PC-3 (cell line): ENCODE results near the gene PAX2. TPM values are rescaled to one million over a fixed set of nuclear protein-coding genes. Genes with fewer than 3 reads are reported as not detected.

Experiments used
- ATAC-seq: fragments of 200-7000 bp; cut with Tn5 transposase; 2 replicates; pipeline ENCODE4 v1.9.1; 2020; ENCODE audit warnings: mild to moderate bottlenecking, moderate library complexity
- BruUV-seq: library from RNA; stranded (reverse); fragments of 400-500 nt; replicated peaks from 2 replicates; lab custom pipeline; 2021; lab: Mats Ljungman, UMichigan
- CTCF ChIA-PET: fragments of 300-600 bp; sonication (Branson Sonifier 250); formaldehyde crosslinking; loops from one replicate; lab custom pipeline; 2022; ENCODE audit warnings: antibody characterized with exemption; lab: Charles Lee
- POLR2A ChIA-PET: fragments of 300-600 bp; sonication (Branson Sonifier 250); formaldehyde crosslinking; loops from one replicate; lab custom pipeline; 2022; ENCODE audit warnings: antibody characterized with exemption; ENCODE audit not compliant: unreplicated experiment; lab: Charles Lee
- DNase-seq: peaks from one replicate; pipeline ENCODE4 v3.0.0-alpha.2; 2015
- H2AFZ ChIP-seq: fragments of 300-600 bp; sonication (generic); 2 replicates; pipeline ENCODE4 v1.6.0; 2016; ENCODE audit warnings: antibody characterized with exemption, low read length
- H3F3A ChIP-seq: fragments of 300-600 bp; sonication (generic); one replicate; pipeline ENCODE4 v1.6.0; 2017; ENCODE audit warnings: antibody characterized with exemption, low read length, control low read depth, mild to moderate bottlenecking; ENCODE audit not compliant: unreplicated experiment
- H3K27ac ChIP-seq: fragments of 300-600 bp; sonication (generic); 2 replicates; pipeline ENCODE4 v1.5.1; 2016; ENCODE audit warnings: mild to moderate bottlenecking, low read length
- H3K27me3 ChIP-seq: fragments of 300-600 bp; sonication (generic); 2 replicates; pipeline ENCODE4 v1.6.1; 2016; ENCODE audit warnings: low read length, mixed read lengths
- H3K36me3 ChIP-seq: fragments of 300-600 bp; sonication (generic); 2 replicates; pipeline ENCODE4 v1.6.1; 2016; ENCODE audit warnings: low read depth, mixed run types, low read length, mixed read lengths
- H3K4me1 ChIP-seq: fragments of 300-600 bp; sonication (generic); 2 replicates; pipeline ENCODE4 v1.5.1; 2016; ENCODE audit warnings: low read length; ENCODE audit not compliant: insufficient read depth
- H3K4me2 ChIP-seq: fragments of 300-600 bp; sonication (generic); 2 replicates; pipeline ENCODE4 v1.6.0; 2016; ENCODE audit warnings: low read length
- H3K4me3 ChIP-seq: fragments of 300-600 bp; sonication (generic); 2 replicates; pipeline ENCODE4 v1.5.1; 2016; ENCODE audit warnings: mild to moderate bottlenecking, low read length, mixed read lengths
- H3K79me2 ChIP-seq: fragments of 300-600 bp; sonication (generic); 2 replicates; pipeline ENCODE4 v1.6.1; 2017; ENCODE audit warnings: low read length, mixed read lengths
- H3K9ac ChIP-seq: fragments of 300-600 bp; sonication (generic); 2 replicates; pipeline ENCODE4 v1.6.0; 2016; ENCODE audit warnings: mild to moderate bottlenecking, low read length
- H3K9me2 ChIP-seq: fragments of 300-600 bp; sonication (generic); replicated peaks from 2 replicates; pipeline ENCODE4 v1.6.1; 2016; ENCODE audit warnings: mixed run types, low read length, mixed read lengths
- H3K9me3 ChIP-seq: fragments of 300-600 bp; sonication (generic); 2 replicates; pipeline ENCODE4 v1.6.1; 2016; ENCODE audit warnings: low read length, mixed read lengths
- H4K20me1 ChIP-seq: fragments of 300-600 bp; sonication (generic); 2 replicates; pipeline ENCODE4 v1.6.1; 2016; ENCODE audit warnings: low read length, mixed read lengths
- CTCF ChIP-seq: fragments of 300-600 bp; sonication (generic); conservative IDR thresholded peaks from 2 replicates; pipeline ENCODE4 v1.5.1; 2017; ENCODE audit warnings: antibody characterized with exemption, low read depth, mild to moderate bottlenecking, low read length
- EZH2 ChIP-seq: fragments of 300-600 bp; sonication (generic); IDR thresholded peaks from one replicate; pipeline ENCODE4 v1.6.1; 2017; ENCODE audit warnings: antibody characterized with exemption, mild to moderate bottlenecking, low read length; ENCODE audit not compliant: unreplicated experiment
- EZH2phosphoT487 ChIP-seq: fragments of 300-600 bp; sonication (generic); IDR thresholded peaks from 2 replicates; pipeline ENCODE4 v1.6.1; 2018; ENCODE audit warnings: mild to moderate bottlenecking, antibody characterized with exemption, low read length, borderline replicate concordance
- intact Hi-C: fragments of 100-400 bp; cut with micrococcal nuclease; formaldehyde crosslinking; loops from 2 replicates; pipeline ENCODE4 v1.9.0; 2023
- total RNA-seq: library from RNA; depleted of rRNA; stranded (reverse); fragments of >200 nt; gene quantifications from 2 replicates; pipeline ENCODE4 v1.2.3, GENCODE V29; 2014

The PAX2 gene
- total RNA-seq, 1 experiment from 2014 or later: not detected

GRCh38 chr10:100749309-100750217, 4.2 kb downstream of the PAX2 start:
- no peaks in the 10 kb centered on the region for H3K36me3 ChIP-seq
- H3K79me2 ChIP-seq: no peaks in the 10 kb centered on the region
- POLR2A ChIA-PET: no interaction called here
- H3K27me3 ChIP-seq: peaks cover 97% of the 10 kb centered on the region
- no peak for ATAC-seq
- no peaks in the 10 kb centered on the region for H3K9me2 ChIP-seq
- no peaks in the 10 kb centered on the region for H4K20me1 ChIP-seq
- no peaks in the 10 kb centered on the region for H3K9me3 ChIP-seq
- no peaks in the 10 kb centered on the region for H3K4me1 ChIP-seq
- H3K9ac ChIP-seq: no peak overlapping the region
- no peak overlapping the region for H3K27ac ChIP-seq
- BruUV-seq: no TSS peak
- H2AFZ ChIP-seq: no peak overlapping the region
- CTCF ChIA-PET: no interaction called here
- no peak for DNase-seq
- H3K4me2 ChIP-seq: no peak overlapping the region
- no peak for TF ChIP-seq EZH2
- no peak for TF ChIP-seq CTCF
- TF ChIP-seq EZH2phosphoT487: no peak
- H3F3A ChIP-seq: no peaks in the 10 kb centered on the region
- H3K4me3 ChIP-seq: no peak overlapping the region
- intact Hi-C loops: loop anchor here (10.0 kb wide), 1 partner anchor 125 kb away; no protein-coding TSS in a partner anchor

GRCh38 chr10:100750291-100751210, 5.2 kb downstream of the PAX2 start:
- Histone ChIP-seq H3K4me2 (no peak overlapping the region), H3K9me2 (no peaks in the 10 kb centered on the region), H3K9ac (no peak overlapping the region), H3K27ac (no peak overlapping the region), H4K20me1 (no peaks in the 10 kb centered on the region), H3K27me3 (peaks cover 100% of the 10 kb centered on the region), H3K79me2 (no peaks in the 10 kb centered on the region), H3K4me1 (no peaks in the 10 kb centered on the region), H2AFZ (no peak overlapping the region), H3K36me3 (no peaks in the 10 kb centered on the region), H3F3A (no peaks in the 10 kb centered on the region), H3K9me3 (no peaks in the 10 kb centered on the region), H3K4me3 (no peak overlapping the region)
- CTCF ChIA-PET: no interaction called here
- ATAC-seq (no peak), DNase-seq (no peak)
- POLR2A ChIA-PET: no interaction called here
- intact Hi-C loops: no loop called here
- peak; percentile 52 for TF ChIP-seq EZH2
- no peak for TF ChIP-seq CTCF
- BruUV-seq: no TSS peak
